Measurements from ENCODE around the gene SAMD3.
"Not testable (repeated sequence)": the region's sequence is repeated elsewhere in the genome, so short reads cannot be mapped to it uniquely, and the experiment has no call there.

Gene SAMD3

GRCh38 chr6:130212215-130212874, 10.4 kb downstream of the SAMD3 start:
- DNase-seq (ENCODE audit: low read depth, low spot score): no peak

- DNase-seq (ENCODE audit: low read depth, low spot score): no peak
These were observed 11.1 kb downstream of the SAMD3 start for GRCh38 chr6:130211691-130212090.

GRCh38 chr6:130207979-130208649, 14.6 kb downstream of the SAMD3 start:
- DNase-seq (ENCODE audit: low read depth, low spot score): no peak

GRCh38 chr6:130206479-130206878, 16.3 kb downstream of the SAMD3 start:
- no peak for DNase-seq (ENCODE audit: low read depth, low spot score)

- no peak for DNase-seq (ENCODE audit: low read depth, low spot score)
These were observed 18.4 kb downstream of the SAMD3 start for GRCh38 chr6:130204322-130204721.

- no peak for DNase-seq (ENCODE audit: low read depth, low spot score)
These were observed 19.4 kb downstream of the SAMD3 start for GRCh38 chr6:130203370-130203769.

GRCh38 chr6:130202782-130203181, 20.0 kb downstream of the SAMD3 start:
- no peak for DNase-seq (ENCODE audit: low read depth, low spot score)

- DNase-seq (ENCODE audit: low read depth, low spot score): no peak
These were observed 22.7 kb downstream of the SAMD3 start for GRCh38 chr6:130200020-130200419.

- DNase-seq (ENCODE audit: low read depth, low spot score): no peak
These were observed 24.2 kb downstream of the SAMD3 start for GRCh38 chr6:130198483-130199035.

- DNase-seq (ENCODE audit: low read depth, low spot score): not testable (repeated sequence)
These were observed 24.8 kb downstream of the SAMD3 start for GRCh38 chr6:130197816-130198482.

GRCh38 chr6:130194434-130194833, 28.3 kb downstream of the SAMD3 start:
- DNase-seq (ENCODE audit: low read depth, low spot score): not testable (repeated sequence)

- no peak for DNase-seq (ENCODE audit: low read depth, low spot score)
These were observed 31.8 kb downstream of the SAMD3 start for GRCh38 chr6:130190701-130191690.

GRCh38 chr6:130189531-130190397, 33.0 kb downstream of the SAMD3 start:
- no peak for DNase-seq (ENCODE audit: low read depth, low spot score)

- no peak for DNase-seq (ENCODE audit: low read depth, low spot score)
These were observed 34.4 kb downstream of the SAMD3 start for GRCh38 chr6:130188207-130188899.

- no peak for DNase-seq (ENCODE audit: low read depth, low spot score)
These were observed 35.2 kb downstream of the SAMD3 start for GRCh38 chr6:130187335-130188206.

- DNase-seq (ENCODE audit: low read depth, low spot score): no peak
These were observed 37.1 kb downstream of the SAMD3 start for GRCh38 chr6:130185658-130186057.

GRCh38 chr6:130183271-130184222, 39.2 kb downstream of the SAMD3 start:
- DNase-seq (ENCODE audit: low read depth, low spot score): no peak

- DNase-seq (ENCODE audit: low read depth, low spot score): no peak
These were observed 40.3 kb downstream of the SAMD3 start for GRCh38 chr6:130182466-130182865.

Data from smooth muscle cell of the brain vasculature (primary cell).